ENCODE data around the gene GLI2.

- TF ChIP-seq, protein P1, sequence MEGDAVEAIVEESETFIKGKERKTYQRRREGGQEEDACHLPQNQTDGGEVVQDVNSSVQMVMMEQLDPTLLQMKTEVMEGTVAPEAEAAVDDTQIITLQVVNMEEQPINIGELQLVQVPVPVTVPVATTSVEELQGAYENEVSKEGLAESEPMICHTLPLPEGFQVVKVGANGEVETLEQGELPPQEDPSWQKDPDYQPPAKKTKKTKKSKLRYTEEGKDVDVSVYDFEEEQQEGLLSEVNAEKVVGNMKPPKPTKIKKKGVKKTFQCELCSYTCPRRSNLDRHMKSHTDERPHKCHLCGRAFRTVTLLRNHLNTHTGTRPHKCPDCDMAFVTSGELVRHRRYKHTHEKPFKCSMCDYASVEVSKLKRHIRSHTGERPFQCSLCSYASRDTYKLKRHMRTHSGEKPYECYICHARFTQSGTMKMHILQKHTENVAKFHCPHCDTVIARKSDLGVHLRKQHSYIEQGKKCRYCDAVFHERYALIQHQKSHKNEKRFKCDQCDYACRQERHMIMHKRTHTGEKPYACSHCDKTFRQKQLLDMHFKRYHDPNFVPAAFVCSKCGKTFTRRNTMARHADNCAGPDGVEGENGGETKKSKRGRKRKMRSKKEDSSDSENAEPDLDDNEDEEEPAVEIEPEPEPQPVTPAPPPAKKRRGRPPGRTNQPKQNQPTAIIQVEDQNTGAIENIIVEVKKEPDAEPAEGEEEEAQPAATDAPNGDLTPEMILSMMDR (IDR thresholded peaks at IDR 0.05), result no peak
- no peak for TF ChIP-seq POLR2A (IDR thresholded peaks at IDR 0.05)
These were observed 23.4 kb upstream of the GLI2 start for GRCh38 chr2:120712180-120712681.
